Osteocyte (in vitro differentiated cells): ENCODE measurements around the gene NIBAN1. TPM values are rescaled to one million over a fixed set of nuclear protein-coding genes. Genes with fewer than 3 reads are reported as not detected.

Experiments
- DNase-seq: peaks from one replicate; pipeline ENCODE4 v3.0.0; 2021; ENCODE audit warnings: mixed read lengths; ENCODE audit not compliant: unreplicated experiment; ENCODE audit errors: extremely low spot score
- H3K27ac Mint-ChIP-seq: one replicate; pipeline ENCODE4 v1.8.0; 2021; ENCODE audit warnings: mild to moderate bottlenecking, mixed read lengths; ENCODE audit not compliant: unreplicated experiment
- H3K27me3 Mint-ChIP-seq: one replicate; pipeline ENCODE4 v1.8.0; 2021; ENCODE audit warnings: mixed read lengths; ENCODE audit not compliant: unreplicated experiment
- H3K36me3 Mint-ChIP-seq: one replicate; pipeline ENCODE4 v1.8.0; 2021; ENCODE audit warnings: mixed read lengths; ENCODE audit not compliant: unreplicated experiment
- H3K4me1 Mint-ChIP-seq: one replicate; pipeline ENCODE4 v1.8.0; 2021; ENCODE audit warnings: mixed read lengths; ENCODE audit not compliant: unreplicated experiment
- H3K4me3 Mint-ChIP-seq: one replicate; pipeline ENCODE4 v1.8.0; 2021; ENCODE audit warnings: mild to moderate bottlenecking, moderate library complexity, mixed read lengths; ENCODE audit not compliant: unreplicated experiment
- H3K9me3 Mint-ChIP-seq: one replicate; pipeline ENCODE4 v1.8.0; 2021; ENCODE audit warnings: mixed read lengths; ENCODE audit not compliant: unreplicated experiment
- total RNA-seq: library from RNA; stranded (reverse); gene quantifications from 2 replicates; pipeline ENCODE4 v1.2.1, GENCODE V29; 2021
- TF ChIP-seq, protein P1 (sequence below): fragments of 200-600 bp; sonication (generic); IDR thresholded peaks from 2 replicates; pipeline ENCODE4 v1.5.0; 2021; ENCODE audit warnings: antibody characterized with exemption, mild to moderate bottlenecking, moderate library complexity

Gene NIBAN1
- total RNA-seq, 1 donor from 2014 or later, result 12.5 TPM

DNA sequence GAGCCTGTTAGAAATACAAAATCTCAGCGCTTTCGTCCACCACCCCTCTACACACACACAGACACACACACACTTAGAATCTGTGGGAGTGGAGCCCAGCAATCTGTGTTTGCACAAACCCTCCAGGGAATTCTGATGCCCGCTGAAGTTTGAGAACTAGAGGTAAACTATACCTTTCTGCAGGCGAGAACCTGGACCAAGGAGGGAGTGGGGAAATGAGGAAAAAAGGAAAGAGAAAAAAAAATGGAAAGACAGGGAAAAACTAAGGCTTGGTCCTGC lies 468 bp upstream of the NIBAN1 start:
- Mint-ChIP-seq H3K4me3 (peak overlapping the region; percentile 66), H3K4me1 (peaks cover 41% of the 10 kb centered on the region), H3K27me3 (peaks cover 16% of the 10 kb centered on the region), H3K36me3 (no peaks in the 10 kb centered on the region), H3K9me3 (no peaks in the 10 kb centered on the region), H3K27ac (no peak overlapping the region)
- DNase-seq, result no peak
- TF ChIP-seq, protein P1, sequence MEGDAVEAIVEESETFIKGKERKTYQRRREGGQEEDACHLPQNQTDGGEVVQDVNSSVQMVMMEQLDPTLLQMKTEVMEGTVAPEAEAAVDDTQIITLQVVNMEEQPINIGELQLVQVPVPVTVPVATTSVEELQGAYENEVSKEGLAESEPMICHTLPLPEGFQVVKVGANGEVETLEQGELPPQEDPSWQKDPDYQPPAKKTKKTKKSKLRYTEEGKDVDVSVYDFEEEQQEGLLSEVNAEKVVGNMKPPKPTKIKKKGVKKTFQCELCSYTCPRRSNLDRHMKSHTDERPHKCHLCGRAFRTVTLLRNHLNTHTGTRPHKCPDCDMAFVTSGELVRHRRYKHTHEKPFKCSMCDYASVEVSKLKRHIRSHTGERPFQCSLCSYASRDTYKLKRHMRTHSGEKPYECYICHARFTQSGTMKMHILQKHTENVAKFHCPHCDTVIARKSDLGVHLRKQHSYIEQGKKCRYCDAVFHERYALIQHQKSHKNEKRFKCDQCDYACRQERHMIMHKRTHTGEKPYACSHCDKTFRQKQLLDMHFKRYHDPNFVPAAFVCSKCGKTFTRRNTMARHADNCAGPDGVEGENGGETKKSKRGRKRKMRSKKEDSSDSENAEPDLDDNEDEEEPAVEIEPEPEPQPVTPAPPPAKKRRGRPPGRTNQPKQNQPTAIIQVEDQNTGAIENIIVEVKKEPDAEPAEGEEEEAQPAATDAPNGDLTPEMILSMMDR, result no peak

DNA sequence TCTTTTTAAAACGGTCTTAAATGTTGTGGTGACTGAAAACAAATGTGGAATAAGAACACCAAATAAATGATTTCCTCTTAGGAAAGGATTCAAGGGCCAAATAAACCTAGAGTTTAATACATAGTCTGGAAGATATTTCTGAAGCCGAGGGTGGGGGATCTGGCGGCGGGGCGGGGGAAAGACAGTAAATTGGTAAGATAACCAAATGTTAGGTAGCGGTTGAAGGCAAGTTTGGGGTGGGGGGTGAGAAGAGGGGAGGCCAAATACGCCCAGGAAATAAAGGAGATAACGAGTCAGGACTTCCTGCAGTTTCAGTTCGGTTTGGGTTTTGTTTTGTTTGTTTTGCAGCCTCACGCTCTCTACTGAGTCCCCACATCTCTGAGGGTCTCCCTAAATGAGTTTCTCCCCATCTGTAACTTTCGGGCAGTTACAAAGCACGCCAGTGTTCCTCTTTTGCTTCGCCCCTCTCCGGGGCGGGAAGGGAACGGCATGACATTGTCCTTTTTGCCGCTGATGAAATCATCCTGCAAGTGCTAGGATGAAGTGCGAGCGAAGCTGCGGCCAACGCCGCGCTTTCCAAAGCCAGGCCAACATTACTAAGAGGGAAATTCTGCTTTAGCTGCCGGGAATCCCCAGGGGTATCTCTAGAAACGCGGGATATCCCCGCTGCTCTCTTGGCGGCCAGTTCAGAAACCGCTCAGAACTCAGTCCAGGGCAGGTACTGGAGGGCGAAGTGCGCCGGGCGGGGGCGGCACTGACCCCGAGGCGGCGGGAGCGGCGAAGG lies 844 bp downstream of the NIBAN1 start:
- H3K4me1 Mint-ChIP-seq, result peaks cover 41% of the 10 kb centered on the region
- H3K9me3 Mint-ChIP-seq, result no peaks in the 10 kb centered on the region

DNA sequence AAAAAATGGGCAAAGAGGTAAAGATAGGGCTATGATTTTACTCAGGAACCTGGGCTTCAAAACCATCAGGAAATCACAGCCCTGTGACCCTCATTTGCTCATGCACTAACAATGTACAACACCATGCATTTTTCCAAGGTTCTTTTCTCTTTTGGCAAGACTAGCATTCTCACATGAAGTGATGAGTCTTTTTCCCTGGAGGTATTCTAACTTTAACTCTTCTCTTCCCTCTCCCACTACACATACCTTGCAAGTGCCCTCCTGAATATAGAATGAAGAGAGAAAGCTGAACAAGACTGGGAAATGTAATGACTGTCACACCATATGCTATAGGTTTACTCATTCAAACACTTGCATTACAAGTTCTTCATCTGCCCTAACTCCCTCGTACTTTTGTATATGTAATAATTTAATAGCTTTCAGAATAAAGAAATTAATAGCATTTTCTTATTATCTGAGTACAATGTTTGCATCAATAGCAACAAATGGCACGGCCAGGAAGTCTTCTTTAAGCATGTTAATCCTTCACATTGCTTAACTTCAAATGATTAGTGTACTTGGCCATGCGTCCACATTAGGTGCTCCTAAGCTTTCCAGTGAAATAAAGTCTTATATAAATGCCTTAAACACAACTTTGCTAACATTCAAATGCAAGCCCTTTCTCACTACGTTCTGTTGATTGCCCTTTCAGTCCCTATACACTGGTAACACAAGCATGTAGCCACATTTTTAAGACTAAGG lies 1.8 kb downstream of the NIBAN1 start:
- Mint-ChIP-seq H3K9me3 (no peaks in the 10 kb centered on the region), H3K27me3 (peaks cover 5% of the 10 kb centered on the region), H3K27ac (peak overlapping the region; percentile 94), H3K4me1 (peaks cover 41% of the 10 kb centered on the region), H3K4me3 (peak overlapping the region; percentile 82), H3K36me3 (no peaks in the 10 kb centered on the region)
- no peak for DNase-seq
- TF ChIP-seq, protein P1, result no peak

More for the DNA sequence above, 844 bp downstream of the NIBAN1 start:
- TF ChIP-seq, protein P1, result no peak
- peak overlapping the region; percentile 82 for H3K4me3 Mint-ChIP-seq
- H3K27me3 Mint-ChIP-seq, result peaks cover 9% of the 10 kb centered on the region
- H3K27ac Mint-ChIP-seq, result peak overlapping the region; percentile 94
- no peaks in the 10 kb centered on the region for H3K36me3 Mint-ChIP-seq
- DNase-seq, result peak; percentile 85

DNA sequence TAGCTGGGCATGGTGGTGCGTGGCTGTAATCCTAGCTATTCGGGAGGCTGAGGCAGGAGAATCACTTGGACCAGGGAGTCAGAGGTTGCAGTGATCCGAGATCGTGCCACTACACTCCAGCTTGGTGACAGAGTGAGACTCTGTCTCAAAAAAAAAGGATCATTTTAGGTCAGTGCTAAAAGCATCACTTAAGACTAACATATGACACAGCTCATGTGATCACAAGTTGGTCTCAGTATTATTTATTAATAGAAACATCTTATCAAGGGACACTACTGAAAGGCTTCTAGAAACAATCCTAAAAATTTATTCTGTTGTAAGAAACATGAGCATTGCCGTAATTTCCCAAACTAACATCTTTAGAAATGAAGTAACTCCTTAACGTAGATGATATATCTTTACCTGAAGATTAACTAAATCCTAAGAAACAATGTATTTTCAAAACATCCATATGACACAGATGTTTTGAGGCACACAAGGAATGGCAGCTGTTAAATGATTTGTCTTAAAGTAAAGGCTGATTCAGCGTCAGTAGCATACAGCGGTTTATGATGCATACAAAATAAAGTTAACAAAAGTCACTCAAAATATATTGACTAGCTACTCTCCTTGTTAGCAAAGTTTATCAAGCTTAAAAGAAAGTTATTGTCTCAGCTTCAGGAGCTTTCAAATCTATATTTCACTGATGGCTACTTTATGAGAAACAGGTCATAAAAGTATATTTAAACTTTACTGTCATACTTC lies 2.6 kb downstream of the NIBAN1 start:
- DNase-seq, result no peak
- Mint-ChIP-seq H3K27me3 (peaks cover 5% of the 10 kb centered on the region), H3K9me3 (no peaks in the 10 kb centered on the region), H3K4me3 (no peak overlapping the region), H3K36me3 (no peaks in the 10 kb centered on the region), H3K4me1 (peaks cover 41% of the 10 kb centered on the region), H3K27ac (no peak overlapping the region)
- TF ChIP-seq, protein P1, result no peak
